HG03039 (cell line): ENCODE data around the gene DRG2.

Experiments
- ATAC-seq: cut with Tn5 transposase; IDR thresholded peaks from one replicate; pipeline ENCODE4 v1.9.1; 2021; ENCODE audit warnings: mild to moderate bottlenecking, moderate library complexity; ENCODE audit not compliant: unreplicated experiment

The DRG2 gene

DNA sequence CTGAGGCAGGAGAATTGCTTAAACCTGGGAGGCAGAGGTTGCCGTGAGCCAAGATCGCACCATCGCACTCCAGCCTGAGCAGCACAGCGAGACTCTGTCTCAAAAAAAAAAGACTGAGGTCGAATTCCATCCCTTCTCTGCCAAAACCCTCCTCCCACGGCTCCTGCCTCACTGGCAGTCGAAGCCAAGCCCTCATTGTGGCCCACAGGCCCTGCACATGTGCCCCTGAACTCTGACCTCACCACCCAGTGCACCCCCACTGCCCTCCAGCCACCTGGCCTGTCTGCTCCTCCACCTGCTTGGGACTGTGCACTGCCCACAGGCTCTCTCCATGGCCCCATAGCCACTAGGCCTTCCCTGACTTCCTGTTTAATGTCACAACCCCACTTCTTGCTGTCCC, 27.8 kb downstream of the DRG2 start:
- no peak for ATAC-seq

DNA sequence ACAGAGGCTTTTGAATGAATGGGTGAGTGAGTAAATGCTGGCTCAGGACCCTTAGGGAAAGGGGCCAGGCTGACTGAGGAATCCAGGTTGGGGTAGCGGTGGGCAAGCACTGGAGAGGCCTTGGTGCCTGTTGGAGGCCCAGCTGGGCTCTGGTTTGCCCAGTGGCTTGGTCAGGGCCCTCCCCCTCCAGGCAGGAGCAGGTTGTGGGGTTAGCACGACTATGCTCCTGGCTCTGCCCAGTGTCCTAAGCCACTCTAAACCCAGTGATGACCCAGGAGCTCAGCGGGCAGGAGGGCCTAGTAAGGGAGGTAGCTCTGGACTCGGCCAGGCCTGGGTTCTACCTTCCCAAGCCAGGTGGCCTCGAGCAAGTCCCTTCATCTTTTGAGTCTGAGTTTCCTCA, 28.3 kb downstream of the DRG2 start:
- ATAC-seq, result no peak

DNA sequence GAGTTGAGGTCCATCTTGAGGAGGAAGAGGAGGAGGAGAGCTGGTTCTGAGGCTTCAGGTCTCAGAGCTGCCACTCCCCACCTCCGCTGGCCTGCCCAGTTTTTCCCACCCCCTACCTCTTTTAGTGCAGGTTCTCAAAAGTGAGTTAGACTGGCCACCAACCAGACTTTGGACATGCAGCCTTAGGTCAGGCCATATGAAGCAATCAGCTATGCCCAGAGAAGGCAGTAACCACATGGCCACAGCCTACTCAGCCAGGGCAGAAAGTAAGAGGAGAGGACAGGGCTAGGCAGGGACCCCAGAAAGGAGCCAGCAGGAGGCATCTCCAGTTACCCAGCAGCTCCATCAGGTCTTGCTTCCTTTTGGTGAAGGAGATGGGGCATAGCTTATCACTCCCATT, 29.8 kb downstream of the DRG2 start:
- no peak for ATAC-seq

DNA sequence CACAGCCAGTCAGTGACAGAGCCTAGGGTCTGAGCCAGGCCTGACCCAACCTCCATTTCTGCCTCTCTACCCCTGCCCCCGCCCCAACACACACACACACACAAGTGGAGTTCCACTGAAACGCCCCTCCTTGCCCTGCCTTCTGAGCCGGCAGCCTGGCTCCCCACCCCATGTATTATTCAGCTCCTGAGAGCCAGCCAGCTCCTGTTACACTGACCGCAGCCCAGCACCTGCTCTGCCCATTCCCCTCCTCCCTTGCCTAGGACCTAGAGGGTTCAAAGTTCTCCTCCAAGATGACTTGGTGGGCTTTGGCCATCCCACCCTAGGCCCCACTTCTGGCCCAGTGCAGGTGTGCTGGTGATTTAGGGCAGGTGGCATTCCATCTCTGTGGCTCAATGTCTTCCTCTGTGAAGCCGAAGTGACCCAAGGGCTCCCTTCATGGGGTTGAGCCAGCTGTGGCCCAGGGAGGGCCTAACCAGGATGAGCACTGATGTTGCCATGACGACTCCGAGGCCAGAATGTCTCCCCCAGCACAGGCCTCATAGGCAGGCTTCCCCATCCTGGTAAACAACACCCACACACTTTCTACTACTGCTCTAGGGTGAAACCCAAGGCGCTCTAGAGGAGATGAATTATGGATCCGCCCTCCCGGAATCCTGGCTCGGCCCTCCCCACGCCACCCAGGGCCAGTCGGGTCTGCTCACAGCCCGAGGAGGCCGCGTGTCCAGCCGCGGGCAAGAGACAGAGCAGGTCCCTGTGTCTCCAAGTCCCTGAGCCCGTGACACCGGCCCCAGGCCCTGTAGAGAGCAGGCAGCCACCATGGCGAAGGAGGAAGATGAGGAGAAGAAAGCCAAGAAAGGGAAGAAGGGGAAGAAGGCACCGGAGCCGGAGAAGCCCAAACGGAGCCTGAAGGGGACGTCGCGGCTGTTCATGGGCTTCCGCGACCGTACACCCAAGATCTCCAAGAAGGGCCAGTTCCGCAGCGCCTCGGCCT, 30.5 kb downstream of the DRG2 start:
- ATAC-seq, result no peak

DNA sequence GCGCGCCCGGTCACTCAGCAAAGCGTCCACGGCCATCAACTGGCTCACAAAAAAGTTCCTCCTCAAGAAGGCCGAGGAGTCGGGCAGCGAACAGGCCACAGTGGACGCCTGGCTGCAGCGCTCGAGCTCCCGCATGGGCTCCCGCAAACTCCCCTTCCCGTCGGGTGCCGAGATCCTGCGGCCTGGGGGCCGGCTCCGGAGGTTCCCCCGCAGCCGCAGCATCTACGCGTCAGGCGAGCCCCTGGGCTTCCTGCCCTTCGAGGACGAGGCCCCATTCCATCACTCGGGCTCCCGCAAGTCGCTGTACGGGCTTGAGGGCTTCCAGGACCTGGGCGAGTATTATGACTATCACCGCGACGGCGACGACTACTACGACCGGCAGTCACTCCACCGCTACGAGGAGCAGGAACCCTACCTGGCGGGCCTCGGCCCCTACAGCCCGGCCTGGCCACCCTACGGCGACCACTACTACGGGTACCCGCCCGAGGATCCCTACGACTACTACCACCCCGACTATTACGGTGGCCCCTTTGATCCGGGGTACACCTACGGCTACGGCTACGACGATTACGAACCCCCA, 31.5 kb downstream of the DRG2 start:
- ATAC-seq, result no peak

DNA sequence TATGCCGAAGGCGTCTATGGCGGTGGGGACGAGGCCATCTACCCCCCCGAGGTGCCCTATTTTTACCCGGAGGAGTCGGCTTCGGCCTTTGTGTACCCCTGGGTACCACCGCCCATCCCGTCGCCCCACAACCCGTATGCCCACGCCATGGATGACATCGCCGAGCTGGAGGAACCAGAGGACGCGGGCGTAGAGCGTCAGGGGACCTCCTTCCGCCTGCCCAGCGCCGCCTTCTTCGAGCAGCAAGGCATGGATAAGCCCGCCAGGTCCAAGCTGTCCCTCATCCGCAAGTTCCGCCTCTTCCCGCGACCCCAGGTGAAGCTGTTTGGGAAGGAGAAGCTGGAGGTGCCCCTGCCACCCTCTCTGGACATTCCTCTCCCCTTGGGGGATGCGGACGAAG, 32.2 kb downstream of the DRG2 start:
- no peak for ATAC-seq

DNA sequence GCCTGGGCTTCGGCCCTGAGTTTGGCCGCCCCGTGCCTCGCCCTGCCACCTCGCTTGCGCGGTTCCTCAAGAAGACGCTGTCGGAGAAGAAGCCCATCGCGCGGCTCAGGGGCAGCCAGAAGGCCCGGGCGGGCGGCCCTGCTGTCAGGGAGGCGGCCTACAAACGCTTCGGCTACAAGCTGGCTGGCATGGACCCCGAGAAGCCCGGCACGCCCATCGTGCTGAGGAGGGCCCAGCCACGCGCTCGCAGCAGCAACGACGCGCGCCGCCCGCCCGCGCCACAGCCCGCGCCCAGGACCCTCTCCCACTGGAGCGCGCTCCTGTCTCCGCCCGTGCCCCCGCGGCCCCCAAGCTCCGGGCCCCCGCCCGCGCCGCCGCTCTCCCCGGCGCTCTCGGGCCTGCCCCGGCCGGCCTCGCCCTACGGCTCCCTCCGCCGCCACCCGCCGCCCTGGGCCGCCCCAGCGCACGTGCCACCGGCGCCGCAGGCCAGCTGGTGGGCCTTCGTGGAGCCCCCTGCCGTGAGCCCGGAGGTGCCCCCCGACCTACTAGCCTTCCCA, 32.8 kb downstream of the DRG2 start:
- ATAC-seq, result no peak

DNA sequence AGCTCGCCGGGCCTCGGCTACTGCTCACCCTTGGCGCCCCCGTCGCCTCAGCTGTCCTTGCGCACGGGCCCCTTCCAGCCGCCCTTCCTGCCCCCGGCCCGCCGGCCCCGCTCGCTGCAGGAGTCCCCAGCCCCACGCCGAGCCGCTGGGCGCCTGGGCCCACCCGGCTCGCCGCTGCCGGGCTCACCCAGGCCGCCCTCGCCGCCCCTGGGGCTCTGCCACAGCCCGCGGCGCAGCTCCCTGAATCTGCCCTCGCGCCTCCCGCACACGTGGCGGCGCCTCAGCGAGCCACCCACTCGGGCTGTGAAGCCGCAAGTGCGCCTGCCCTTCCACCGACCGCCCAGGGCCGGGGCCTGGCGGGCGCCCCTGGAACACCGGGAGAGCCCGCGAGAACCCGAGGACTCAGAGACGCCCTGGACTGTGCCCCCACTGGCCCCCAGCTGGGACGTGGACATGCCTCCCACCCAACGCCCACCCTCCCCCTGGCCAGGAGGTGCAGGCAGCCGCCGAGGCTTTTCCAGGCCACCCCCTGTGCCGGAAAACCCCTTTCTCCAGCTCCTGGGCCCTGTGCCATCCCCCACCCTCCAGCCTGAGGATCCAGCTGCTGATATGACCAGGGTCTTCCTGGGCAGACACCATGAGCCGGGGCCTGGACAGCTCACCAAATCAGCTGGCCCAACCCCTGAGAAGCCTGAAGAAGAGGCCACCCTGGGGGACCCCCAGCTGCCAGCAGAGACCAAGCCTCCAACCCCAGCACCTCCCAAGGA, 33.6 kb downstream of the DRG2 start:
- no peak for ATAC-seq

DNA sequence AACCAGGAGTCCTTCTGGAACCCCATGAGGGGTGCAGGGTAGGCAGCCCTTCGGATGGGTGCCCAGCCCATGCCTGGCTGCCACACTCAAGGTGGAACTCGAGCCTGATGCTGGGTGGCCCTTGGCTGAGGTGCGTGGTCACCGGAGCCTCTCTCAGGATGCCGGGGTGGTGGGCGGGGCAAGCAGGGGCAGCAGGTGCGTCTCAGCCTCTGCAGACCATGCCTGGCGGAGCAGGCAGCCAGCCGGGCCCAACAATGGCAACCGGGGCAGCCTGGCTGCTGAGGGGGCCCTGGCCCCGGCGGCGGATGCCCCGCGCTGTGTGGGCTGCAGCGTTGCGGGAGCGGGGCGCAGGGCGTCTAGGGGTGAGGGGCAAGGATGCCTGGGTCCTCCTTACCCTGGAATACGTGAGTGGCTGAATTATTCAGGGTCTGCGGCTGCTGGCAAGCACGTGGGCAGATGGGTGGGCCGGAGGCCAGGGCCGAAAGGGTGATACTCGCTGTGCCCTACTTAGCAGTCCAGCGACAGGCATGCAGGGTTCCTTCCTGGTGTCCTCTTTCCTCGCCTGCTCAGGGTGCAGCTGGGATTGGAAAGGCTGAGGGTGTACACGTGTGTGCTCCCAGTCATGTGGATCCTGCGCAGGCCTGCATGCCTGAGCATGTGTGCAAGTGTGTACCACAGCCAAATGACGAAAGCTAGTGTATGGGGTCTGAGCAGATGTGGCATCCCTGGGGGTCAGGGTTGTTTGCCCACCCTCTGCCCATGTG, 35.4 kb downstream of the DRG2 start:
- ATAC-seq, result no peak

DNA sequence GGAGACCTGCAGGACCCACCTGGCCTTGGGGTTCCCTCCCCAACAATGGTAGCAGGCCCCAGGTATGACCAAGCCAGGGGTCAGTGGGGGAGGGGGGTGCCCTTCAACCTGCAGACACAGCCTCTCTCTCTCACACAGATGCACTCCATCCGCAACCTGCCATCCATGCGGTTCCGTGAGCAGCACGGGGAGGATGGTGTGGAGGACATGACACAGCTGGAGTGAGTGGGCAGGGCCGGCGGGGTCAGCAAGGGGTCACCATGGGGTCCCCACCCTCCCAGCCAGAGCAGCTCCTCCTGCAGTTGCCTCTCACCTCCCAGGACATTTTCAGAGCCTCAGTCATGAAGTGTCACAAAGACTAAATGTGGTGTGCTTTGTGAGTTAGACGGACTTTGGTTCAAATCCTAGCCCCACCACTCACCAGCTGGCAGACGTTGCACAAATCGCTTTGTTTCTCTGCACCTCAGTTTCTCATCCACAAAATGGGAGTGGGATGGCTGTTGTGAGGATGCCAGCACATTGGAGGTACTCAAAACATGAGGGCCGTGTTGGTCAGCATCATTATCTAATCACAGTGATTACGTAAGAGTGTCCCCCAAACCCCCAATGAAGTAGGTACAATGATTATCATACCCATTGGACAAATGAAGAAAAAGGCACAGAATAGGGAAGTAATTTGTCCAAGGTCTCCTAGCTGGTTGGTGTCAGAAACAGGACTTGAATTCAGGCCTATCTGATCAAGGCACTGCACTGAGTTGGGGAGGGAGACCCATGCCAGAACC, 36.8 kb downstream of the DRG2 start:
- no peak for ATAC-seq

DNA sequence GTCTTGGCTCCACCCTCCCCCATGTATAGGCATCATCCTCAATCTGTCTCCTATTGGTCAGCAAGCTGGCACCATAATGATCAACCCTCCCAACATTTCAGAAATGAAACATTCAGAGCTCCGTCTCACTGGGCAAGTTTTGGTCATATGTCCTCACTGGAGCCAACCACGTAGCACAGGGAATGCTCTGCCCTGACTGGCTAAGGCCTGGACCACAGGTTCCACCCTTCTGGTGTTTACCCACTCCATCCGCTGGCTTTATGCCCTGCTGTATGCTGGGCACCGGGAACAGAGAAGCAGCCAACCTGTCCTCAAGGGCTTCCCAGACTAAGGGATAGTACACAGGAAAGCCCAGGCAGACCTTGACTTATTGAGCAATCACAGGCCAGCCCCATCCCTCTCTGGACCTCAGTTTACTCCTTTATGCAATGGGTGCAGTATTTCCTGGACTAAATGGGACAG, 41.3 kb downstream of the DRG2 start:
- ATAC-seq, result no peak

DNA sequence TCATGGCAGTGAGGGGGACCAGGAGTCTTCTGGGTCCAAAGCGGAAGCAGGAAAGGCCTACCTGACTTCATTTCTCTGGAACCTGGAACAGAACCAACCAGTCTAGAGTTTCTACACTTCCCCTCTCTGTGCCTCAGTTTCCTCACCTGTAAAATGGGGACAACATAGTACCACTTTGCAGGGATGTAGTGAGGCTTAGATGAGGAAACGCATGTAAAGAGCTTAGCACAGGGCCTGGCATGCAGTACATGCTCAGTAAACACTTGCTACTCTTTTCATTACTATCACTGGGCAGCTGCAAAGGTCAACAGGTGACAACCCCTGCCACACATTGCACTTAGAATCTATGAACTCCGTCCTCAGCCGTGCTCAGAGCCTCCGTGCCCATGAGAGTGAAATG, 45.0 kb downstream of the DRG2 start:
- ATAC-seq, result no peak

DNA sequence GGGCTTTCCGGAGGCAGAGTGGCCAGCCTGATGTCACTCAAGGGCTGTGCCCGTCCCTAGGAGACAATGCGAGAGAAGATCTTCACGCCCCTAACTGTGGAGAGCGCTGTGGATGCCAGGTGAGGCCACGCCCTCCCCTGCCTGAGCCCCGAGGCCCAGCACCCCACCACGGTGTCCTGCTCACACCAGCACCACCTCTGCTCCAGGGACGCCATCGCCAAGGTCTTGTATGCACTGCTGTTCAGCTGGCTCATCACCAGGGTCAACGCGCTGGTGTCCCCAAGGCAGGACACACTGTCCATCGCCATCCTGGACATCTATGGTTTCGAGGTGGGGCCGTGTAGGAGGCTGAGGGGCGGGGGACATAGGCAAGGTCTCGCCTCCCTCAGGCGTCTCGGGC, 48.6 kb downstream of the DRG2 start:
- no peak for ATAC-seq

DNA sequence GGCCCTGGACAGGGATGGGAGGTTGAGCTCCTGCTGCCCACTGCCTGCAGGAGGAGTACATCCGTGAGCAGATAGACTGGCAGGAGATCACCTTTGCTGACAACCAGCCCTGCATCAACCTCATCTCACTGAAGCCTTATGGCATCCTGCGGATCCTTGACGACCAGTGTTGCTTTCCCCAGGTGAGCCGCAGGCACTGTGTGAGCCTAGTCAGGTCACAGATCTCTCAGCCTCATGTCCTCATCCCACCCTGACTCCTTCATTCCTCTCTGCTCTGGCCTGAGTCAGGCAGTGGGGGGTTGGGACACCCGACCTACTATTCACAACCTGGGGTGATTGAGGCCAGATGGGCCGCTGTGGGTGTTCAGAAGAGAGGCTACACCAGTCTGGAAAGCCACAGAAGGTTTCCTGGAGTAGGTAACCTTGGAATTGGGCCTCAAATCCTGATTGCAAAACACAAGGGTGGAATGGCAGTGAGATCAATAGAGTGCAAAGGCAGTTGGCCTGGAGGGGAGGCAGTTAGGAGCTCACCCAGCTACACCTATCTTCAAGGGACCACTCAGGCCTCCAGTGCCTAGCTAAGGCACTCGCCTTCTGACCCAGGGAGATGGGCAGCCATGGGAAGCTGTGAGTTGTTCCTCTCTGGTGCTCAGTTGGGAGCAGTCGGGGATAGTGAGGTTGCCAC, 50.5 kb downstream of the DRG2 start:
- no peak for ATAC-seq

DNA sequence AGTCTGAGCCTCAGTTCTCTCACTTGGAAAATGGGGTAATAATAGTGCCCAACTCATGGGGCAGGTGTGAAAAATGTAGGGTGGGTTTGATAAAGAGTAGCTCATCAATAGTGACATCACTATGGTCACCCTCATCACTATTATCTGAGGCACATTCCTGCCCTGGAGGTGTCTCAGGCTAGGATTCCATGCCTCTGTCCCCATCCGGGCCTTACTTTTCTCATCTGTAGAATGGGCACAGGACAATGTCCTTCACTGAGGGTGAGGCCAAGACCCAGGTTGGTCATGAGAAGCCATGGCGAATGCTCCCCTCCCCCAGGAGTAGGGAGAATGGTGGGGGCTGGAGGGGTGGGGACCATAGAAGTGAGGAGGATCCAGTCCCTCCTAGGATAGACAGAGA, 51.3 kb downstream of the DRG2 start:
- no peak for ATAC-seq

DNA sequence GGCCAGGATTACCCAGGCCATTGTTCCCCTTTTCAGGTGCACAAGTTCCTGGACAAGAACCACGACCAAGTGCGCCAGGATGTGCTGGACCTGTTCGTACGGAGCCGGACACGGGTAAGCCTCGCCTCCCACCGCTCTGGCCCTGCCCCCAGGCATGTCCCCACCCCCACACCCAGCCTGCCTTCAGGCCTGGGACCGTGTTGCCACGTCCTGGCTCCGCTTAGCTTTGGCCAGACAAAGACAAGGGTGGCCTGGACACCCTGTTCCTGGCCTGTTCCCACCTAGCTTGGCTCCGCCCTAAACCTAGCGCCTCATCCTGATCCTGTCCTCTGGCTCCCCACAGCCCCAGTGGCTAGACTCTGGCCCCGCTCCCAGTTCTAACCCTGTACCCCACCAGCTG, 51.8 kb downstream of the DRG2 start:
- no peak for ATAC-seq

DNA sequence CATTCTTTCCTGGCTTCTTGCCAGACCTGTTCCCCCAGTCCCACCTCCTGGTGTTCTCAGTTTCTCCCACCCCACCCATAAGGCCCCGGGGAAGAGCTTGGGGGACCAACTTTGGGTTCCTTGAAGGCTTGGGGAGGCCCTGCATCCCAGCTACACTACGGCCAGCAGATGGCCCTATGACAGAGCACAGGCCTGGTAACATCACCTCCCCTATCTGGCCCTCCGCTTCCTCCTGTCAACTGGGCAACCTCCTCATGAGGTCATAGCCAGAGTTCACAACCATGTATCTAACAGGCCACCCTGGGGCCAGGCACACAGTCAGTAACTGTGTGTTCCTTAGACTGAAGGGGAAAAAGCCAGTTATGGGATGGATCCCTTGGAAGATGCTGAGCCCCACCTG, 52.2 kb downstream of the DRG2 start:
- no peak for ATAC-seq

DNA sequence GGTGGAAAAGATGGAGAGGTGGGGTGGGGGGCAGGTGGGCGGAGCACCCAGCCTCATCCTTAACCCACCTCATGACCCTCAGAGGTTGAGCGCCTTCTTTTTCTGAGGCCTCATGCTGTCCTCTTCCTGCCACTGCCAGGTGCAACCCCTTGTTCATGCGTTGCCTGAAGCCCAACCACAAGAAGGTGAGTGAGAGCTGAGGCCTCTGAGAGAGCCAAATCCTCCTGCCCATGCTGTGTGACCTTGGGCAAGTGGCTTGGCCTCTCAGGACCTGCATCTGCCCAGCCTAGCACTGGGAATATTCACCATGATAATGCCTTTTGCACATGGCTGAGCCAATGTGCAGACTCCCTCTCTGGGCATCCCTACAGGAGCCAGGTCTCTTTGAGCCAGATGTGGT, 52.9 kb downstream of the DRG2 start:
- no peak for ATAC-seq

DNA sequence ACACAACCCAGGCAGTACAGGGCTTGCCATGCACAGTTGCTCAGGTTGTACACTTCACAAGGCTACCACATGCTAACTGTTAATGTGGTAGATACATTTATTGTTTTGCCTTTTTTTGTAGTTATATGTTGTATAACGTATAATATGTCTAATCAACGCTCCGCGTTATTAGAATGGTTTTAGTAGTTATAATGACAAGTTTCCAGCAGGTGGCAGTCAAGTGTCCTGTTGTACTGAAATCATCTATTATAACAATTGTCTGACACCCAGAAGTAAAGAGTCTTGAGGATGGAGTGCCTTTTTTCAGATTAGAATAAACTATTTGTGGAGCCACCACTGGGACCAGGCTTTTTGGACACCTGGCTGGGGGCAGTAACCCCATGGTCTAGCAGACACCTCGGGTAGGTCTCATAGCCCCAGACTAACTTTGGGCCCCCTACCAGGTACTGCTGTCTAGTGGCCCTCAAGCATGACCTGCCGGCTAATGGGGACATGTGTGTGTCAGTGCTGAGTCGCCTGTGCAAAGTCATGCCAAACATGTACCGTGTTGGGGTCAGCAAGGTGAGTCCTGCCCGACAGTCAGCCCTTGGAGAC, 53.6 kb downstream of the DRG2 start:
- no peak for ATAC-seq
